ENCODE measurements around the gene UTP4. TPM values are rescaled to one million over a fixed set of nuclear protein-coding genes. Genes with fewer than 3 reads are reported as not detected.

Gene UTP4
- total RNA-seq, 2 donors from 2014 or later: 11.4 to 29.6 TPM

GRCh38 chr16:69201291-69201690 is 68.8 kb downstream of the UTP4 start:
- no peak overlapping the region for H3K27ac ChIP-seq

DNA sequence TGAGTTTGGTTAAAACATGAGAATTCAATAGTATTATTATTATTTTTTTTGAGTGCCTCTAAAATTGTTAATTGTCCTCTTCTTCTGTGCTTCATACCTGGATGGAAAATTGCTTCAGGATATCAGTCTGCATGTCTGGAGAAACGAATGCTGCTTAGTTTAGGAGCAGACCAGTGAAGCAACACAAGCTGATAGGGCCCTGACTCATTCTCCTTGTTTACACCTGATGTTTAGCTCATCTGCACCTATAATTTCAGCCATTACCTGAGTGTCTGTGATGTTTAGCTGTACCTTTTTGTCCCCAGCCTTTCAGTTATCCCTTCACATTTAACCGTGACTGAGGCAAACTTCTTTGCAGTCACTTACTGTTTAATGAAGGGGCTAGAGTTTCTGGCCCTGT is 69.3 kb downstream of the UTP4 start:
- H3K4me1 ChIP-seq: peaks cover 0 to 24% of the 10 kb centered on the region in 2 donors
- no peaks in the 10 kb centered on the region for H3K36me3 ChIP-seq
- H3K27me3 ChIP-seq: no peaks in the 10 kb centered on the region
- TF ChIP-seq, protein P1, sequence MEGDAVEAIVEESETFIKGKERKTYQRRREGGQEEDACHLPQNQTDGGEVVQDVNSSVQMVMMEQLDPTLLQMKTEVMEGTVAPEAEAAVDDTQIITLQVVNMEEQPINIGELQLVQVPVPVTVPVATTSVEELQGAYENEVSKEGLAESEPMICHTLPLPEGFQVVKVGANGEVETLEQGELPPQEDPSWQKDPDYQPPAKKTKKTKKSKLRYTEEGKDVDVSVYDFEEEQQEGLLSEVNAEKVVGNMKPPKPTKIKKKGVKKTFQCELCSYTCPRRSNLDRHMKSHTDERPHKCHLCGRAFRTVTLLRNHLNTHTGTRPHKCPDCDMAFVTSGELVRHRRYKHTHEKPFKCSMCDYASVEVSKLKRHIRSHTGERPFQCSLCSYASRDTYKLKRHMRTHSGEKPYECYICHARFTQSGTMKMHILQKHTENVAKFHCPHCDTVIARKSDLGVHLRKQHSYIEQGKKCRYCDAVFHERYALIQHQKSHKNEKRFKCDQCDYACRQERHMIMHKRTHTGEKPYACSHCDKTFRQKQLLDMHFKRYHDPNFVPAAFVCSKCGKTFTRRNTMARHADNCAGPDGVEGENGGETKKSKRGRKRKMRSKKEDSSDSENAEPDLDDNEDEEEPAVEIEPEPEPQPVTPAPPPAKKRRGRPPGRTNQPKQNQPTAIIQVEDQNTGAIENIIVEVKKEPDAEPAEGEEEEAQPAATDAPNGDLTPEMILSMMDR (IDR thresholded peaks at IDR 0.05): no peak
- H3K9me3 ChIP-seq: no peaks in the 10 kb centered on the region
- H3K27ac ChIP-seq: no peak overlapping the region
- no peak for DNase-seq (ENCODE audit: low spot score)
- no peak overlapping the region for H3K4me3 ChIP-seq

More at GRCh38 chr16:69201291-69201690, 68.8 kb downstream of the UTP4 start:
- Histone ChIP-seq H3K9me3 (no peaks in the 10 kb centered on the region), H3K4me1 (peaks cover 0 to 24% of the 10 kb centered on the region in 2 donors), H3K27me3 (no peaks in the 10 kb centered on the region), H3K36me3 (no peaks in the 10 kb centered on the region), H3K4me3 (no peak overlapping the region)
- TF ChIP-seq, protein P1 (IDR thresholded peaks at IDR 0.05): no peak
- no peak for DNase-seq (ENCODE audit: low spot score)

GRCh38 chr16:69204172-69204571 is 71.7 kb downstream of the UTP4 start:
- no peaks in the 10 kb centered on the region for H3K36me3 ChIP-seq
- no peak overlapping the region for H3K27ac ChIP-seq

GRCh38 chr16:69209735-69210134 is 77.3 kb downstream of the UTP4 start:
- Histone ChIP-seq H3K27me3 (no peaks in the 10 kb centered on the region), H3K4me3 (no peak overlapping the region), H3K4me1 (peaks cover 0 to 3% of the 10 kb centered on the region in 2 donors), H3K27ac (no peak overlapping the region), H3K9me3 (no peaks in the 10 kb centered on the region), H3K36me3 (no peaks in the 10 kb centered on the region)
- TF ChIP-seq, protein P1 (IDR thresholded peaks at IDR 0.05): no peak
- no peak for DNase-seq (ENCODE audit: low spot score)

More at GRCh38 chr16:69204172-69204571, 71.7 kb downstream of the UTP4 start:
- Histone ChIP-seq H3K4me1 (peaks cover 0 to 24% of the 10 kb centered on the region in 2 donors), H3K27me3 (no peaks in the 10 kb centered on the region), H3K4me3 (no peak overlapping the region), H3K9me3 (no peaks in the 10 kb centered on the region)
- no peak for DNase-seq (ENCODE audit: low spot score)
- TF ChIP-seq, protein P1 (IDR thresholded peaks at IDR 0.05): no peak

DNA sequence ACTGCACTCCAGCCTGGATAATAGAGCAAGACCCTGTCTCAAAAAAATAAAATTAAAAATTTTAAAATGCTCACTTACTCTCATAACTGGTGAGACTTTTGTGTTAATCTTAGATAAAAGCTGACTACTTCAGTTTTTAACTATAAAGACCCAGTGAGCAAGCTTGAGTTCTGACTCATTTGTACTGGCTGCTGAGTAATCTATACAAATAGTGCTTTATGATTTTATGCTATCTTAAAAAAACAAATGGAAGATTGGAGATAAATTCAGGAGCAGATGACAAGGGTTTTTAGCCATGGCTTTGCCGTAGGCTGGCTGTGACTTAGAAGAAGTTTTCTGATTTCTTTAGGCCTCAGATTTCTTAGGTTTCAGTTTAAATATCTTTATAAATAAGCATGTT is 85.0 kb downstream of the UTP4 start:
- no peak overlapping the region for H3K27ac ChIP-seq
- no peak for DNase-seq (ENCODE audit: low spot score)
- H3K9me3 ChIP-seq: no peaks in the 10 kb centered on the region
- no peak overlapping the region for H3K4me3 ChIP-seq
- TF ChIP-seq, protein P1 (IDR thresholded peaks at IDR 0.05): no peak
- no peaks in the 10 kb centered on the region for H3K36me3 ChIP-seq
- no peaks in the 10 kb centered on the region for H3K27me3 ChIP-seq
- H3K4me1 ChIP-seq: peaks cover 0 to 12% of the 10 kb centered on the region in 2 donors

Other genes starting within 250 kb of the UTP4 start
- gene HAS3, start 27.0 kb upstream of the UTP4 start, total RNA-seq: under 1 TPM; 0.11 to 0.28 TPM
- gene CHTF8, start 61 bp upstream of the UTP4 start, total RNA-seq: 10 to 100 TPM; 49.4 to 60.5 TPM
- gene SNTB2, start 54.5 kb downstream of the UTP4 start, total RNA-seq: 10 to 100 TPM; 12.3 to 35.1 TPM
- 10 to 100 TPM; 25.4 to 36.4 TPM for gene VPS4A, start 178.7 kb downstream of the UTP4 start, total RNA-seq
- 10 to 100 TPM; 11.8 to 12.8 TPM for gene PDF, start 197.9 kb downstream of the UTP4 start, total RNA-seq
- 10 to 100 TPM; 24.4 to 31.8 TPM for gene COG8, start 206.9 kb downstream of the UTP4 start, total RNA-seq
- gene NIP7, start 207.1 kb downstream of the UTP4 start, total RNA-seq: 1 to 10 TPM; 5.9 to 6.6 TPM
- not detected for gene TMED6, start 219.1 kb downstream of the UTP4 start, total RNA-seq